Calu3 (cell line): Measurements from ENCODE around the gene FLT4. TPM values are rescaled to one million over a fixed set of nuclear protein-coding genes. Genes with fewer than 3 reads are reported as not detected.

Experiments
- BruUV-seq: library from RNA; stranded (reverse); fragments of 400-500 nt; replicated peaks from 2 replicates; lab custom pipeline; 2021; lab: Mats Ljungman, UMichigan
- CTCF ChIA-PET: fragments of 300-600 bp; sonication (Branson Sonifier 250); formaldehyde crosslinking; loops from one replicate; lab custom pipeline; 2022; ENCODE audit warnings: antibody characterized with exemption; lab: Charles Lee
- DNase-seq: peaks from one replicate; pipeline ENCODE4 v3.0.0; 2022
- H3K27ac Mint-ChIP-seq: one replicate; pipeline ENCODE4 v1.8.0; 2022; ENCODE audit warnings: mixed read lengths; ENCODE audit not compliant: unreplicated experiment
- H3K27me3 Mint-ChIP-seq: one replicate; pipeline ENCODE4 v1.8.0; 2022; ENCODE audit warnings: mixed read lengths; ENCODE audit not compliant: unreplicated experiment
- H3K36me3 Mint-ChIP-seq: one replicate; pipeline ENCODE4 v1.8.0; 2022; ENCODE audit warnings: mild to moderate bottlenecking, moderate library complexity, mixed read lengths; ENCODE audit not compliant: insufficient read depth, unreplicated experiment
- H3K4me1 Mint-ChIP-seq: one replicate; pipeline ENCODE4 v1.8.0; 2022; ENCODE audit warnings: mild to moderate bottlenecking, low read depth, mixed read lengths; ENCODE audit not compliant: unreplicated experiment
- H3K4me3 Mint-ChIP-seq: one replicate; pipeline ENCODE4 v1.8.0; 2022; ENCODE audit warnings: mild to moderate bottlenecking, low read depth, moderate library complexity, mixed read lengths; ENCODE audit not compliant: unreplicated experiment
- H3K9me3 Mint-ChIP-seq: one replicate; pipeline ENCODE4 v1.8.0; 2022; ENCODE audit warnings: low read depth, mixed read lengths; ENCODE audit not compliant: unreplicated experiment
- CTCF ChIP-seq: fragments of 200-600 bp; IDR thresholded peaks from one replicate; pipeline ENCODE4 v1.8.0; 2022; ENCODE audit warnings: antibody characterized with exemption; ENCODE audit not compliant: unreplicated experiment
- intact Hi-C: fragments of 100-400 bp; cut with micrococcal nuclease; formaldehyde crosslinking; loops from one replicate; pipeline ENCODE4 v1.10.0; 2022; ENCODE audit not compliant: unreplicated experiment
- total RNA-seq: library from RNA; stranded (reverse); gene quantifications from 2 replicates; pipeline ENCODE4 v1.2.3, GENCODE V29; 2022

FLT4 gene
- total RNA-seq, 1 experiment from 2014 or later: not detected

GRCh38 chr5:180622910-180623309, 26.5 kb downstream of the FLT4 start:
- TF ChIP-seq CTCF: no peak
- CTCF ChIA-PET: no interaction called here
- intact Hi-C loops: no loop called here
- H3K27ac Mint-ChIP-seq: no peak overlapping the region
- no peaks in the 10 kb centered on the region for H3K36me3 Mint-ChIP-seq
- no peak overlapping the region for H3K4me3 Mint-ChIP-seq
- peaks cover 79% of the 10 kb centered on the region for H3K27me3 Mint-ChIP-seq
- no peak for DNase-seq
- peaks cover 11% of the 10 kb centered on the region for H3K4me1 Mint-ChIP-seq
- BruUV-seq: no TSS peak
- H3K9me3 Mint-ChIP-seq: no peaks in the 10 kb centered on the region

- Mint-ChIP-seq H3K4me3 (no peak overlapping the region), H3K4me1 (peaks cover 11% of the 10 kb centered on the region), H3K9me3 (no peaks in the 10 kb centered on the region), H3K27ac (no peak overlapping the region), H3K36me3 (no peaks in the 10 kb centered on the region), H3K27me3 (peaks cover 74% of the 10 kb centered on the region)
- CTCF ChIA-PET: no interaction called here
- no peak for TF ChIP-seq CTCF
- no TSS peak for BruUV-seq
- DNase-seq: no peak
- intact Hi-C loops: no loop called here
These were observed 28.1 kb downstream of the FLT4 start for GRCh38 chr5:180621311-180621710.

- Mint-ChIP-seq H3K27me3 (peaks cover 78% of the 10 kb centered on the region), H3K9me3 (no peaks in the 10 kb centered on the region), H3K27ac (no peak overlapping the region), H3K4me3 (no peak overlapping the region), H3K4me1 (peaks cover 11% of the 10 kb centered on the region), H3K36me3 (no peaks in the 10 kb centered on the region)
- DNase-seq: no peak
- CTCF ChIA-PET: no interaction called here
- intact Hi-C loops: no loop called here
- no TSS peak for BruUV-seq
- no peak for TF ChIP-seq CTCF
These were observed 29.4 kb downstream of the FLT4 start for GRCh38 chr5:180620014-180620413.

- H3K36me3 Mint-ChIP-seq: no peaks in the 10 kb centered on the region
- intact Hi-C loops: no loop called here
- no peak for DNase-seq
- CTCF ChIA-PET: no interaction called here
- peaks cover 80% of the 10 kb centered on the region for H3K27me3 Mint-ChIP-seq
- no peak overlapping the region for H3K27ac Mint-ChIP-seq
- BruUV-seq: no TSS peak
- no peak for TF ChIP-seq CTCF
- no peaks in the 10 kb centered on the region for H3K9me3 Mint-ChIP-seq
- H3K4me1 Mint-ChIP-seq: peaks cover 11% of the 10 kb centered on the region
- H3K4me3 Mint-ChIP-seq: no peak overlapping the region
These were observed 29.9 kb downstream of the FLT4 start for GRCh38 chr5:180619563-180619915.
